HG02973 (cell line): ENCODE results near the gene TOLLIP.

Source experiments
- ATAC-seq: cut with Tn5 transposase; IDR thresholded peaks from one replicate; pipeline ENCODE4 v1.9.1; 2021; ENCODE audit warnings: moderate library complexity; ENCODE audit not compliant: unreplicated experiment

TOLLIP gene

DNA sequence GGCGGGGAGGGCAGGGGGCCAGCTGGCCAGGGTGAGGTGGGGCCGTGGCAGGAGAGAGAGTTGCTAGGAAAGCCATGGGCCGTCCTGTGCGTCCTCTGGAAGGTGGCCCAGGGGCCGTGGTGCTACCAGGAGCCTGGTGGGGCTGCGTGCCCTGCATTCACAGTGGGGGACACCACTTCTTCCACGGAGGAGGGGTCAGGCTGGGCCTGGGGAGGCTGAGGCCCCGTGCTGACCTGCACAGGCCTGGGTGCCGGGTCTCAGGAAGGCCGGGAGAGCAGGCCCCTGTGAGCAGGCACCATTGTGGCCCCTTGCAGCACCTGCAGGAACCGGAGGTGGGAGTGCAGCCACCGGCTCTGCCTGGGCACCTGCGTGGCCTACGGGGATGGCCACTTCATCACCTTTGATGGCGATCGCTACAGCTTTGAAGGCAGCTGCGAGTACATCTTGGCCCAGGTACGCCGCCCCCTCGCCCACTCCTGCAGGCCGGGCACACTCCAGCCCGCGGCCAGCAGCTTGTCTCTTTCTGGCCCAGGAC is 74.6 kb downstream of the TOLLIP start:
- no peak for ATAC-seq

DNA sequence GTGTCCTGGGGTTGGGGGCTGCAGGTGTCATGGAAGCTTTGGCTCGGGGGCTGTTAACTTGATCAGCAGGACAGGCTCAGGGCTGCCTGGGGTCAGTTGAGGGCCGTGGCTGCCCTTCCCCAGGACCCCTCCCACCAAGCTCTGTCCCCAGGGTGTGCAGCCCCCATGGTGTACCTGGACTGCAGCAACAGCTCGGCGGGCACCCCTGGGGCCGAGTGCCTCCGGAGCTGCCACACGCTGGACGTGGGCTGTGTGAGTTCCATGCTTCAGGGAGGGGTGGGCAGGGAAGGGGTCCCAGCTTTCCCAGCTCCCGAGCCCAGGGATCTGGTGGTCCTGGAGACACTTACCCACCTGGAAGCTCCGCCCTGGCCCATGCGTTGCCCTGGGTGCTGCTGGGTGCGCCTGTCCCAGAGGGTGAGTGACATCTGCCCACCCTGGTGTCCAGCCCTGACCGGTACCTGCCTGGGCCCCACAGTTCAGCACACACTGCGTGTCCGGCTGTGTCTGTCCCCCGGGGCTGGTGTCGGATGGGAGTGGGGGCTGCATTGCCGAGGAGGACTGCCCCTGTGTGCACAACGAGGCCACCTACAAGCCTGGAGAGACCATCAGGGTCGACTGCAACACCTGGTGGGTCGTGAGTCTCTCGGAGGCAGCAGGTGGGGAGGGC is 75.2 kb downstream of the TOLLIP start:
- ATAC-seq, result no peak

DNA sequence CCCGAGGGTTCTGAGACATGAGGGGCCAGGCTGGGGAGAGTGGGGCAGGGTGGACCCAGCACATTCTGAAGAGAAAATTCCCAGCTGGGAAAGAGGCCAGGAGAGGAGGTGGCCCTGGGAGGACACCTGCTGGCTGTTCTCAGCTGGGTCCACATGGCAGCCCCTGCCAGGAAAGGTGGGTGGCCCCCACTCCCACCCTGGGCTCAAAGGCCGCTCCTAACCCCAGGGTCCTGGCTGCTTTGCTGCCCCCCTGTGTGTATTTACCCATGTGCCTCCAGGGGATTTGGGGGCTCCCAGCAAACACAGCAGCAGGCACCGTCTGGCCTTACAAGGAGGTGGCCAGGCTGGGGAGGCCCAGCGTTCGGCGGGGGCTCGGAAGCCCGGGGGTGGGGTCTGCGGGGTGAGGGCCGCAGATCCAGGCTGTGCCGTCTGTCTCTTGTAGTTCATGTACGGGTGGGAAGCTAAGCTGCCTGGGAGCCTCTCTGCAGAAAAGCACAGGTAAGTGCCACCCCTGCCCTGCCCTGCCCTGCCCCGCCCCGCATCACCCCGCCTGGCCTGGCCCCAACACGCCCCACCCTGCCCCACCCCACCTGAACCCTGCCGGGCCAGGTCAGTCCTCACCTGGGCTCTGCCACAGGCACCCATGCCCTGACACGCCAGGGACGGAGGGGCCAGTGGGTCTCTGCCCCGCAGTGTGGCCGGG is 75.9 kb downstream of the TOLLIP start:
- ATAC-seq, result no peak

DNA sequence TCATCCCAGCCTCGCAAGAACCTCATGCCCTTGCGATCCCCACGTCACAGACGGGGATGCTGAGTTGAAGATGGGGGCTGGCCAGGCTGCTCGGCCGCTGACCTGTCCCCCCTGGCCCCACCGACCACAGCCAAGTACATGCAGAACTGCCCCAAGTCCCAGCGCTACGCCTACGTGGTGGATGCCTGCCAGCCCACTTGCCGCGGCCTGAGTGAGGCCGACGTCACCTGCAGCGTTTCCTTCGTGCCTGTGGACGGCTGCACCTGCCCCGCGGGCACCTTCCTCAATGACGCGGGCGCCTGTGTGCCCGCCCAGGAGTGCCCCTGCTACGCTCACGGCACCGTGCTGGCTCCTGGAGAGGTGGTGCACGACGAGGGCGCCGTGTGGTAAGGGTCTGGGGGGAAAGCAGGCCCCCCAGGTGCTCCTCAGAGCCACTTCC is 76.5 kb downstream of the TOLLIP start:
- no peak for ATAC-seq

DNA sequence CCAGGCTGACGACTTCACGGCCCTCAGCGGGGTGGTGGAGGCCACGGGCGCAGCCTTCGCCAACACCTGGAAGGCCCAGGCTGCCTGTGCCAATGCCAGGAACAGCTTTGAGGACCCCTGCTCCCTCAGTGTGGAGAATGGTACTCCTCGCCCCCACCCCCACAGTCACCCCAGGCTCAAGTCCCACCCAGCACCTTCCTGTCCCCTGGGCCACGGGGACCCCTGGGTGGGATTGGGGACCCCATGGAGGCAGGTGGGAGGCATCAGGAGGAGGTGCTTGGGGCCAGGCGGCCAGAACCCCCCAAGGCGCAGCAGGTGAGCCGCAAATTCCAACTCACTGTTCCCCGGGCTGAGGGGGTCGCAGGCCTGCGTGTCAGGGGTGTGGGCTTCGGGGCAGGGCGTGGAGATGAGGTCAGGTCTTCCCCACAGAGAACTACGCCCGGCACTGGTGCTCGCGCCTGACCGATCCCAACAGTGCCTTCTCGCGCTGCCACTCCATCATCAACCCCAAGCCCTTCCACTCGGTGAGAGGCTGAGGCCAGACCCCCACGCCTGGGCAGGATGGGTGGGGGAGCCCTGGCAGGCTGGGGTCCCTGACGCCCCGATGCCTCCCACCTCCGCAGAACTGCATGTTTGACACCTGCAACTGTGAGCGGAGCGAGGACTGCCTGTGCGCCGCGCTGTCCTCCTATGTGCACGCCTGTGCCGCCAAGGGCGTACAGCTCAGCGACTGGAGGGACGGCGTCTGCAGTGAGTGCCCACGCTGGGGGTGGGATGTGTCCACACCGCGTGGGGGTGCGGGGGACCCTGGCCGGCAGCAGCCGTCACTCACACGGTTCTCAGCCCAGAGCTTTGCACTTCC is 77.2 kb downstream of the TOLLIP start:
- no peak for ATAC-seq

DNA sequence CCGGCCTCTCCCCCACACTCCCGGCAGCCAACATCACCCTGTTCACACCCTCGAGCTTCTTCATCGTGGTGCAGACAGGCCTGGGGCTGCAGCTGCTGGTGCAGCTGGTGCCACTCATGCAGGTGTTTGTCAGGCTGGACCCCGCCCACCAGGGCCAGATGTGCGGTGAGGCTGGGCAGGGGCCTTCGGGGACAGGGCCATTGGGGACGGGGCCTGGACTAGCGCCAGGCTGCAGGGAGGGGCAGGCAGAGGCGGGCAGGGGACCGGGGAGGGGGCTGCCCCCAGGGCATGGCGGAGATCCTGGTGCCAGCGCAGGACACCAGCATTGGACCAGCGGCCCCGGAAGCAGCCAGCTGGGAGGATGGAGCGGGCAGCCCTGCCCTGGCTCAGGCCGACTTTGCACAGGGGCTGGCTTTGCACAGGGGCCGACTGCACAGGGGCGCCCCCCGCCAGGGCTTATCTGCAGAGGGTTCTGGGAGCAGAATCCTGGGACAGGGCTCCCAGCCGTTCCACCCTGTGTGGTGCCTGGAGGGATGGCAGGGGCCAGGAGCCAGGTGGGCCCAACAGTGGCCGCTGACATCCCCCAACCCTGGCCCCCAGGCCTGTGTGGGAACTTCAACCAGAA is 77.9 kb downstream of the TOLLIP start:
- no peak for ATAC-seq

DNA sequence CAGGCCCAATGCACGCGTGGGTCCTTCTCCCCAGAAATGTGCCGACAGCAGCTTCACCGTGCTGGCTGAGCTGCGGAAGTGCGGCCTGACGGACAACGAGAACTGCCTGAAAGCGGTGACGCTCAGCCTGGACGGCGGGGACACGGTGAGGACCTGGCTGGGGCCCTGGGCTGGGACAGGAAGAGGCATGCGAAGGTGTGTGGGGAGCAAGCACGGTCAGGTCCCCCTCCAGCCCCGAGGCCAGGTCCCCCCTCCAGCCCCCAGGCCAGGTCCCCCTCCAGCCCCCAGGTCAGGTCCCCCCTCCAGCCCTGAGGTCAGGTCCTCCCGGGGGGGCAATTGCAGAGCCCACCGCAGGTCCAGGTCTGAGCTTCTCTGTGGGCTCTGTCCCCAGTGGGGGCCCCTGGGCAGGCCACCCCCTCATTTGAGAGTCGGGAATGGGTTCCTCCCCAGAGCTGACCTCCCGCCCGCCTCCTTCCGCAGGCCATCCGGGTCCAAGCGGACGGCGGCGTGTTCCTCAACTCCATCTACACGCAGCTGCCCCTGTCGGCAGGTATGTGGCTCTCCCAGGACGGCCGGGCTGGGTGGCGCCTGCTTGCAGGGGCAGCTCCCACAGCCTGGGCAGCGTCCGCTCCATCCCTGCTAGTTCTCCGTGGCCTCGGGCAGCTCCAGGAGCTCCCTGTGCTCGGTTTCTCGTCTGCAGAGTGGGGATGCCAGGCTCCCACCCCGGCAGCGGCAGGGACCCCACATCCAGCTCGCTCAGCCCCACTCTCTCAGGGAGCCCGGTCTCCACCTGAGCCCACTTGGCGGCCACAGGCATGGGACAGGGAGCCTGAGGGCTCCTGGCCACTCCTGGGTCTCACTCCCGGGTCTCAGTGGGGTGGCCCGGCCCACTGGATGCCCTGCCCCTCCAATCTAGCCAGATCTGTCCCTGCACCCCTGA is 78.7 kb downstream of the TOLLIP start:
- no peak for ATAC-seq

DNA sequence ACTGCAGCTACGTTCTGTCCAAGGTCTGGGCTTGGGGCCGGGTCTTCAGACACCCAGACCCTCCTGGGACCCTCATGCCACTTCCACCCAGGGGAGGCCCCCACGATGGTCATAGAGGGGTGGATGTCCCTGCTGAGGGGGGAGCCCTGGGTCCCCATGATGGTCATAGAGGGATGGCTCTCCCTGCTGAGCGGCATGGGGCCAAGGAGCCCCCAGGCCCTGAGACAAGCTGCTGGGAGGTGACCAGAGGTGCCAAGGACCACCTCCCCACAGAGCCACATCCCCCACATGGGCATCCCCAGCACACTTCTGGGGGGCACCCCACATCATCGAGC is 79.3 kb downstream of the TOLLIP start:
- ATAC-seq, result no peak

DNA sequence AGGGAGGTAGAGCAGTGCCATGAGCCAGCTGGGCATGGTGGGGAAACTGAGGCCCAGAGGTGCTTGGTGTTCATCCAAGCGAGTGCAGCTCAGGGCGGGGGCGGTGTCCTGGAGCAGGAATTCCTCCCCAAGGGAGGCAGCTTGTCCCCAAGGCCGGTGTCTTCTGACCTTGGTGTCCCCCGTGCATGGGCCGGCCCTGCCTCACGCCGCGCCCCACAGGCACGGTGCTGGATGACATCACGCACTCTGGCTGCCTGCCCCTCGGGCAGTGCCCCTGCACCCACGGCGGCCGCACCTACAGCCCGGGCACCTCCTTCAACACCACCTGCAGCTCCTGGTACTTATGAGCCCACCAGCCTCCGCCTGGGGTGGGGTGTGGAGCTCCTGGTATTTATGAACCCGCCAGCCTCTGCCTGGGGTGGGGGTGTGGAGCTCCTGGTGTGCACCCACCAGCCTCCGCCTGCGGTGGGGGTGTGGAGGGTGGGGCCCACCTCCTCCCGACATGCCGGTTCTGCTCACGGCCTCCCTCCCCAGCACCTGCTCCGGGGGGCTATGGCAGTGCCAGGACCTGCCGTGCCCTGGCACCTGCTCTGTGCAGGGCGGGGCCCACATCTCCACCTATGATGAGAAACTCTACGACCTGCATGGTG is 79.8 kb downstream of the TOLLIP start:
- ATAC-seq, result no peak

DNA sequence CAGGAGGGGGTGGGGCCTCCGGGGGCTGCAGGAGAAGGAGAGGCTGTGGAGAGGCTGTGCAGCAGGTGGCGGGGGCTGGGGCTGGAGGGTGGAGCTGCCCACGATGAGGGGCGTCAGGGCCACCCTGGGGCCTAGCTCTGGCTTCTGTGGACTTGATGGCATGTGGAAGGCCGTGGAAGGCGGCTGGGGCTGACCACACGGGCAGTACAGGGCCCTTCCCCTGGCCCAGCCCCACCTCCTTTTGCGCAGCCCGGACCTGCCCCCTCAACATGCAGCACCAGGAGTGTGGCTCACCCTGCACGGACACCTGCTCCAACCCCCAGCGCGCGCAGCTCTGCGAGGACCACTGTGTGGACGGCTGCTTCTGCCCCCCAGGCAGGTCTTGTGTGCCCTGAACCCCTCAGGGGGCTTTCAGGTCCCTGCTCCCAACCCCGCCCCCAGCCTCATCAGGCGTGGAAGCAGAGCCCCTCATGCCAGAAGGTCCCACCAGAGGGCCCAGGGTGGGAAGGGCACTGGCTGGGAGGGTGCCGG is 80.4 kb downstream of the TOLLIP start:
- ATAC-seq, result no peak

DNA sequence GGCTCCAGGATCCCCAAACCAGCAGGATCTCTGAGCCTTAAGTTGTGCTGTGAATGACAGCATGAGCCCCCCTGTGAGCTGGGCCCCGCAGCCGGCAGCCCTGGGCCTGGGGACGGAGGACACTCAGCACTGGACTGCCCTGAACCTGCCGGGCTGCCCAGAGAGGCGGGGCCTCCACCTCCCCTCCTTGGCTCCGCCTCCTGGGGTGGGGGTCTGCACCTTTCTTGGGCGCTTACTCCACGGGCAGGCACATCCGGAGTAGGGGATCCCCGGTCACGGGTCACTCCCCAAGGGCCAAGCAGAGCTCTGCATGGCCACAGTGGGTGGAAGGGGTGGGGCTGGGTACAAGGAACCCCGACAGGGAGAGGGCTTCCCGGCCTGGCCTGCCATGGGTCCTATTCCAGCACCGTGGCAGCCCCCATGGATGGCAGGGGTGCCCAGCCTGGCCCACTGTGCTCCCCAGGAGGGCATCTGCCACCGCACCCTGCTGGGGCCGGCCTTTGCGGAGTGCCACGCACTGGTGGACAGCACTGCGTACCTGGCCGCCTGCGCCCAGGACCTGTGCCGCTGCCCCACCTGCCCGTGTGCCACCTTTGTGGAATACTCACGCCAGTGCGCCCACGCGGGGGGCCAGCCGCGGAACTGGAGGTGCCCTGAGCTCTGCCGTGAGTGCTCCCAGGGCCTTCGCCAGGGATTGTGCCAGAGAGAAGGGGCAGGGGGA is 81.2 kb downstream of the TOLLIP start:
- ATAC-seq, result no peak

DNA sequence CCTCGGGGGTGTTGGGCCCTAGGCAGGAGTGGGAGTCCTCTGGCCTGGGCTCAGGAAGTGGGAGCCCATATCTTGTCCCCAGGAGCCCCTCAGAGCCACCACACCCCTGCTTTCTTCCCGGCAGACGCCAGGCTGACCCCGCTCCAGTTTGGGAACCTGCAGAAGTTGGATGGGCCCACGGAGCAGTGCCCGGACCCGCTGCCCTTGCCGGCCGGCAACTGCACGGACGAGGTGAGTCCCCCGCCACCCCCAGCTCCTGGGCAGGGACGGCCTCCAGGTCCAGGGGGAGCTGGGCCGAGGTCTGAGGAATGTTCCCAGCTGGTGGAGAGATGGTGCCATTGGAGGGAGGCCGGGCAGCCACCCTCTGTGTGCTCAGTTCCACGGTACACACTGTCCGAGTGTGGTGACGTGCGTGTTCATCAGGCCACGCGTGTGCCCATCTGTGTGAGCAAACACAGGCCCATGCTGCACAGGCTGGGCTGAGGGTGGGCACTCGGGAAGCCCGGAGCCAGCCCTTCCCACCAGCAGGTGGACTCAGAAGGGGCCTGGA is 81.8 kb downstream of the TOLLIP start:
- no peak for ATAC-seq

DNA sequence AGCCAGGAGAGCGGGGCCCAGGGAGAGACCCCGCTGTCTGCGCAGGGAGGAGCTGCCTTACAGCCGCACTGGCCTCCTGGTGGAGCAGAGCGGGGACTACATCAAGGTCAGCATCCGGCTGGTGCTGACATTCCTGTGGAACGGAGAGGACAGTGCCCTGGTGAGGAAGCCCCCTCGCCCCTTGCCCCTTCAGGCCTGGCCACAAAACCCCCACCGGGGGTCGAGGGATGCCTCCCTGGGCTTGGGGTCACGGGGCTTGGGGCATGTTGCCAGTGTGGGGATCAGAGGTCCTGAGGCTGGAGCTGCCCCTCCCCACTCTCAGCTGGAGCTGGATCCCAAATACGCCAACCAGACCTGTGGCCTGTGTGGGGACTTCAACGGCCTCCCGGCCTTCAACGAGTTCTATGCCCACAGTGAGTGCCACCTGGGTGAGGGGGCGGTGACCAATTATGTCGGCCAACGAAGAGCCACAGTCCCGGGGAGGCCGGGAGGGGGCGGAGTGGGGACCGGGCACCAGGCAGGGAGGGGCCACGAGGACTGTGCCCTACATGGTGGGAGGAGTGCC is 82.4 kb downstream of the TOLLIP start:
- no peak for ATAC-seq

DNA sequence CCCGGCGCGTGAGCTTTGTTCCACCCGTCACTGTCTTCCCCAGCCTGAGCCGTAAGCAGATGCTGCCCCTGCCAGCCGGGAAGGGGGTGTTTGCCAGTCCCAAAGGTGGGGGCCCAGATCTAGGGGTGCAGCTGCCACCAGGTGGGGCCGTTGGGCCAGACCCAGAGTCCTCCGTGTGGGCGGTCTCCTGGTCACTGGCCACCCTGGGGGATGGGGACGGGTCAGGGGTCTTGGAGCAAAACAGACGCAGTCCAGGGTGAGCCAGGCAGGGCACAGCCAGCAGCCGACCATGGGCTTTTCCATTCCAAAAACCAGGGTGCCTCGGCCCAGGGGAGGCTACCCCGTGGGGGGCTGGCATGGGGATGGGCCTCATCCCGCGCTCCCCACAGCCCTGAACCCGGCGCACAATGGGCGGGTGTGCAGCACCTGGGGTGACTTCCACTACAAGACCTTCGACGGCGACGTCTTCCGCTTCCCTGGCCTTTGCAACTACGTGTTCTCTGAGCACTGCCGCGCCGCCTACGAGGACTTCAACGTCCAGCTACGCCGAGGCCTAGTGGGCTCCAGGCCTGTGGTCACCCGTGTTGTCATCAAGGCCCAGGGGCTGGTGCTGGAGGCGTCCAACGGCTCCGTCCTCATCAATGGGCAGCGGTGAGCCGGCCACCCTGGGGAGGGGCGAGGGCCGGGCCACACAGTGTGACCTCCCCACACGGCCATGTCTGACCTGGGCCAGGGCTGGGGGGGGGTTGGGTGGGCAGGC is 83.0 kb downstream of the TOLLIP start:
- ATAC-seq, result no peak

DNA sequence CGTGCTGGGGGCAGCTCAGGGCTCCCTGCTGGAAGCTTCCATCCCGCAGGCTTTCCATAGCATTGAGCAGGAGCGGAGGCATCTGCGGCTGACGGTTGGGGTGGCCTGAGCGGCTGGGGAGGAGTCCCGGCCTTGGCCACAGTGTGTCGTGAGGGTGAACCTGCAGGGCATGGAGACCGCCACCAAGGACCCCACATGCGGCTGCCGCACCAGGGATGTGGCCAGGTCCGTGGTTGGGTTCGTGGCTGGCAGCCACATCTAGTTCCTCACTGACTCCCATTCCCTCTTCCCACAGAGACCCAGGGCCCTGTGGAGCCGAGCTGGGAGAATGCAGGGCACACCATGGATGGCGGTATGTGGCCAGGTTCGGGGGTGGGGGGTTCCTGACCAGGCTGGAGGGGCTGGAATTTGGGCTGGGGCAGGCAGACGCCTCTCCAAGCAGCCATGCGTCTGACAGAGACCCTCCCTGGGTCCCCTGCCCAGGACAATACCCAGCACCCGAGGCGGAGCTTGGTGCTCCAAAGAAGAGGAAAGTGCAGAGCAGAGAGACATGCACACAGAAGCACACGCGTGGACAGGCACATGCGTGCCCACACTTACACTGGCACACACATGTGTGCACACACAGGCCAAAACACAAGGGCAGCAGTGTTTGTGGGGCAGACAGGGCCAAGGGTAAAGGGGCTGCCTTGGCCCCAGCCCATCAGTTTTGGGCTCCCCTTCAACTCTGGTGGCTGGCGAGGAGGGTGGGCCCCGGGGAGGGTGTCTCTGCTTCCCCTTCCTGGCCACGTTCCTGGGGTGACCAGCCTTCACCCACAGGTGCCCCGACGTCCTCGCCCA is 83.8 kb downstream of the TOLLIP start:
- no peak for ATAC-seq
